Measurements from ENCODE around the gene PKHD1. TPM values are rescaled to one million over a fixed set of nuclear protein-coding genes. Genes with fewer than 3 reads are reported as not detected.
"Not testable (repeated sequence)": the region's sequence is repeated elsewhere in the genome, so short reads cannot be mapped to it uniquely, and the experiment has no call there.

The PKHD1 gene
- total RNA-seq, 1 experiment from 2014 or later = 0.43 TPM

GRCh38 chr6:51854876-51855275 is 232.5 kb downstream of the PKHD1 start:
- H3K9me3 ChIP-seq (ENCODE audit: low read depth, low read length, poor library complexity, severe bottlenecking) = no peaks in the 10 kb centered on the region
- H3K27me3 ChIP-seq (replicated peaks; ENCODE audit: insufficient read depth, low read depth, low read length, poor library complexity) = no peaks in the 10 kb centered on the region
- no peaks in the 10 kb centered on the region for H3K36me3 ChIP-seq (ENCODE audit: insufficient read depth, low read length, poor library complexity, severe bottlenecking)
- DNase-seq (ENCODE audit: low spot score) = peak; percentile 48
- ChIA-PET CTCF (interaction anchor here (0.6 to 2.0 kb wide), 4 partner anchors 11 to 104 kb away, joined by 3 to 29 read pairs (median 4); no protein-coding TSS in a partner anchor), POLR2A (ENCODE audit: low non-redundant PET) (no interaction called here)
- intact Hi-C loops (cut with micrococcal nuclease; ENCODE audit: unreplicated experiment) = loop anchor here (1.0 to 10.0 kb wide), 4 partner anchors 104 to 380 kb away; no protein-coding TSS in a partner anchor
- BruUV-seq (replicated peaks) = no TSS peak
- no peak overlapping the region for H3K4me3 ChIP-seq (ENCODE audit: low read depth, low read length, poor library complexity, severe bottlenecking)
- no peak for TF ChIP-seq EZH2 (IDR thresholded peaks at IDR 0.05; ENCODE audit: borderline replicate concordance, low read depth, low read length, poor library complexity, severe bottlenecking)
- TF ChIP-seq, protein P1, sequence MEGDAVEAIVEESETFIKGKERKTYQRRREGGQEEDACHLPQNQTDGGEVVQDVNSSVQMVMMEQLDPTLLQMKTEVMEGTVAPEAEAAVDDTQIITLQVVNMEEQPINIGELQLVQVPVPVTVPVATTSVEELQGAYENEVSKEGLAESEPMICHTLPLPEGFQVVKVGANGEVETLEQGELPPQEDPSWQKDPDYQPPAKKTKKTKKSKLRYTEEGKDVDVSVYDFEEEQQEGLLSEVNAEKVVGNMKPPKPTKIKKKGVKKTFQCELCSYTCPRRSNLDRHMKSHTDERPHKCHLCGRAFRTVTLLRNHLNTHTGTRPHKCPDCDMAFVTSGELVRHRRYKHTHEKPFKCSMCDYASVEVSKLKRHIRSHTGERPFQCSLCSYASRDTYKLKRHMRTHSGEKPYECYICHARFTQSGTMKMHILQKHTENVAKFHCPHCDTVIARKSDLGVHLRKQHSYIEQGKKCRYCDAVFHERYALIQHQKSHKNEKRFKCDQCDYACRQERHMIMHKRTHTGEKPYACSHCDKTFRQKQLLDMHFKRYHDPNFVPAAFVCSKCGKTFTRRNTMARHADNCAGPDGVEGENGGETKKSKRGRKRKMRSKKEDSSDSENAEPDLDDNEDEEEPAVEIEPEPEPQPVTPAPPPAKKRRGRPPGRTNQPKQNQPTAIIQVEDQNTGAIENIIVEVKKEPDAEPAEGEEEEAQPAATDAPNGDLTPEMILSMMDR (conservative IDR thresholded peaks at IDR 0.05; ENCODE audit: low read depth, low read length) = no peak
- H3K4me1 ChIP-seq (ENCODE audit: insufficient read depth, low read length, poor library complexity, severe bottlenecking) = no peaks in the 10 kb centered on the region
- H3K27ac ChIP-seq (ENCODE audit: low read depth, low read length, poor library complexity, severe bottlenecking) = no peak overlapping the region

- TF ChIP-seq, protein P1 (conservative IDR thresholded peaks at IDR 0.05; ENCODE audit: low read depth, low read length) = no peak
- no peaks in the 10 kb centered on the region for H3K9me3 ChIP-seq (ENCODE audit: low read depth, low read length, poor library complexity, severe bottlenecking)
- BruUV-seq (replicated peaks) = no TSS peak
- no peak overlapping the region for H3K27ac ChIP-seq (ENCODE audit: low read depth, low read length, poor library complexity, severe bottlenecking)
- no peak for DNase-seq (ENCODE audit: low spot score)
- ChIA-PET POLR2A (ENCODE audit: low non-redundant PET) (no interaction called here), CTCF (interaction anchor here (0.6 to 2.0 kb wide), 4 partner anchors 11 to 104 kb away, joined by 3 to 29 read pairs (median 4); no protein-coding TSS in a partner anchor)
- no peaks in the 10 kb centered on the region for H3K36me3 ChIP-seq (ENCODE audit: insufficient read depth, low read length, poor library complexity, severe bottlenecking)
- H3K27me3 ChIP-seq (replicated peaks; ENCODE audit: insufficient read depth, low read depth, low read length, poor library complexity) = no peaks in the 10 kb centered on the region
- intact Hi-C loops (cut with micrococcal nuclease; ENCODE audit: unreplicated experiment) = loop anchor here (2.0 to 10.0 kb wide), 2 partner anchors 166 to 380 kb away; no protein-coding TSS in a partner anchor
- no peaks in the 10 kb centered on the region for H3K4me1 ChIP-seq (ENCODE audit: insufficient read depth, low read length, poor library complexity, severe bottlenecking)
- no peak overlapping the region for H3K4me3 ChIP-seq (ENCODE audit: low read depth, low read length, poor library complexity, severe bottlenecking)
Measured at GRCh38 chr6:51854347-51854746, 233.1 kb downstream of the PKHD1 start.

DNA sequence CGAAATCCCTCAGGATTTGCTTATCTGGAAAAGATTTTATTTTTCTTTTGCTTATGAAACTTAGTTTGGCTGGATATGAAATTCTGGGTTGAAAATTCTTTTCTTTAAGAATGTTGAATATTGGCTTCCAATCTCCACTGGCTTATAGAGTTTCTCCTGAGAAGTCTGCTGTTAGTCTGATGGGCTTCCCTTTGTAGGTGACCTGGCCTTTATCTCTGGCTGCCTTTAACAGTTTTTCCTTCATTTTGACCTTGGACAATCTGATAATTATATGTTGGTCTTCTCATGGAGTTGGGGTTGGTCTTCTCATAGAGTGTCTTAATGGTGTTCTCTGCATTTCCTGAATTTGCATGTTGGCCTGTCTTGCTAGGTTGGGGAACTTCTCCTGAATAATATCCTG is 234.3 kb downstream of the PKHD1 start:
- H3K9me3 ChIP-seq (ENCODE audit: low read depth, low read length, poor library complexity, severe bottlenecking); H3K4me1 ChIP-seq (ENCODE audit: insufficient read depth, low read length, poor library complexity, severe bottlenecking); H3K4me3 ChIP-seq (ENCODE audit: low read depth, low read length, poor library complexity, severe bottlenecking); H3K36me3 ChIP-seq (ENCODE audit: insufficient read depth, low read length, poor library complexity, severe bottlenecking); CTCF ChIA-PET; H3K27ac ChIP-seq (ENCODE audit: low read depth, low read length, poor library complexity, severe bottlenecking); H3K27me3 ChIP-seq (replicated peaks; ENCODE audit: insufficient read depth, low read depth, low read length, poor library complexity); POLR2A ChIA-PET (ENCODE audit: low non-redundant PET); BruUV-seq (replicated peaks); DNase-seq (ENCODE audit: low spot score): not testable (repeated sequence)
- intact Hi-C loops (cut with micrococcal nuclease; ENCODE audit: unreplicated experiment) = loop anchor here (10.0 kb wide), 1 partner anchor 382 kb away; no protein-coding TSS in a partner anchor

- Histone ChIP-seq H3K9me3 (ENCODE audit: low read depth, low read length, poor library complexity, severe bottlenecking) (no peaks in the 10 kb centered on the region), H3K36me3 (ENCODE audit: insufficient read depth, low read length, poor library complexity, severe bottlenecking) (no peaks in the 10 kb centered on the region), H3K4me3 (ENCODE audit: low read depth, low read length, poor library complexity, severe bottlenecking) (no peak overlapping the region), H3K27me3 (replicated peaks; ENCODE audit: insufficient read depth, low read depth, low read length, poor library complexity) (peaks cover 2% of the 10 kb centered on the region), H3K4me1 (ENCODE audit: insufficient read depth, low read length, poor library complexity, severe bottlenecking) (peaks cover 11% of the 10 kb centered on the region), H3K27ac (ENCODE audit: low read depth, low read length, poor library complexity, severe bottlenecking) (no peak overlapping the region)
- POLR2A ChIA-PET (ENCODE audit: low non-redundant PET) = no interaction called here
- TF ChIP-seq, protein P1 (conservative IDR thresholded peaks at IDR 0.05; ENCODE audit: low read depth, low read length) = no peak
- no peak for TF ChIP-seq EZH2 (IDR thresholded peaks at IDR 0.05; ENCODE audit: borderline replicate concordance, low read depth, low read length, poor library complexity, severe bottlenecking)
- BruUV-seq (replicated peaks) = no TSS peak
- no peak for DNase-seq (ENCODE audit: low spot score)
- intact Hi-C loops (cut with micrococcal nuclease; ENCODE audit: unreplicated experiment) = loop anchor here (10.0 kb wide), 1 partner anchor 312 kb away; no protein-coding TSS in a partner anchor
- CTCF ChIA-PET = no interaction called here
Measured at GRCh38 chr6:51846531-51846930, 240.9 kb downstream of the PKHD1 start.
